Stomach (tissue), 9 donors: ENCODE results near the gene CACFD1. TPM values are rescaled to one million over a fixed set of nuclear protein-coding genes. Genes with fewer than 3 reads are reported as not detected.

Experiments
- DNase-seq, 2 donors: peaks; one replicate each; pipeline versions ENCODE4 v3.0.0 to v3.0.0-alpha.2; 2013 to 2019
- H3K27ac ChIP-seq, 5 donors: fragments of 200-600 bp in 4 of 5; sonication (generic) in 4 of 5; one replicate each; pipeline ENCODE4 v1.5.1; 2013 to 2019; ENCODE audit warnings: mild to moderate bottlenecking in 1 of 5, moderate library complexity in 1 of 5
- H3K27me3 ChIP-seq, 3 donors: fragments of 200-600 bp; sonication (generic); one replicate each; pipeline ENCODE4 v1.5.1; 2017 to 2019; ENCODE audit warnings: mixed run types in 1 of 3
- H3K36me3 ChIP-seq, 4 donors: fragments of 200-600 bp; sonication (generic); 1 replicate in 3 of 4; 2 replicates in 1 of 4; pipeline ENCODE4 v1.5.1; 2016 to 2019
- H3K4me1 ChIP-seq, 4 donors: fragments of 200-600 bp; sonication (generic); one replicate each; pipeline ENCODE4 v1.5.1; 2016 to 2019
- H3K4me3 ChIP-seq, 4 donors: fragments of 200-600 bp; sonication (generic) in 3 of 4; one replicate each; pipeline ENCODE4 v1.5.1; 2016 to 2019; ENCODE audit warnings: mild to moderate bottlenecking in 1 of 4
- H3K9me3 ChIP-seq, 4 donors: fragments of 200-600 bp; sonication (generic); one replicate each; pipeline ENCODE4 v1.5.1; 2016 to 2019
- CTCF ChIP-seq, 7 experiments: fragments of 450-650 bp in 4 of 7; fragments of 200-600 bp in 3 of 7; sonication (generic) in 3 of 7; IDR thresholded peaks; one replicate each; pipeline ENCODE4 v1.5.1; 2016 to 2019; ENCODE audit warnings: antibody characterized with exemption in 7 of 7, control low read depth in 2 of 7, mild to moderate bottlenecking in 1 of 7
- EP300 ChIP-seq: sonication (generic); formaldehyde crosslinking; IDR thresholded peaks from one replicate; pipeline ENCODE4 v1.6.1; 2017; ENCODE audit warnings: antibody characterized with exemption
- POLR2A ChIP-seq, 4 donors: fragments of 450-650 bp; IDR thresholded peaks; one replicate each; pipeline ENCODE4 v1.6.1; 2016; ENCODE audit warnings: antibody characterized with exemption in 4 of 4, control low read depth in 2 of 4, mild to moderate bottlenecking in 1 of 4, moderate library complexity in 1 of 4
- POLR2AphosphoS5 ChIP-seq, 3 donors: sonication (generic); formaldehyde crosslinking; IDR thresholded peaks; one replicate each; pipeline ENCODE4 v1.6.1; 2016; ENCODE audit warnings: antibody characterized with exemption in 3 of 3
- WGBS, 5 donors: extraction: QIAGEN DNeasy Blood & Tissue Kit in 3 of 5; methylation state at CpG; one replicate each; pipeline versions ENCODE4 v1.1.5 to v1.1.7; 2013 to 2018; 5-methylcytosine and 5-hydroxymethylcytosine counted together
- intact Hi-C: fragments of 100-400 bp; cut with DNase I; formaldehyde crosslinking; loops from one replicate; pipeline ENCODE4 v1.15.1; 2023; ENCODE audit warnings: low total_unique reads
- polyA plus RNA-seq, 3 donors: library from polyadenylated mRNA; stranded (reverse); fragments of 200-250 nt; gene quantifications; one replicate each; pipeline ENCODE4 v1.2.3, GENCODE V29; 2013
- total RNA-seq, 5 donors: library from RNA; depleted of rRNA; stranded (reverse); fragments of >200 nt; gene quantifications; one replicate each; pipeline versions ENCODE4 v1.1.0 to v1.2.3, GENCODE V29; 2014 to 2016
- donor health status: healthy with polysubstance abuse.
- donor health status: Bipolar disorder and iron deficiency.
- donor health status: healthy.

CACFD1 gene
- total and polyA plus RNA-seq, 8 donors = 11.7 to 74.2 (median 22.5) TPM

- Histone ChIP-seq H3K27ac (no peak overlapping the region), H3K4me1 (peaks cover 0 to 19% (median 15%) of the 10 kb centered on the region in 4 donors), H3K4me3 (no peak overlapping the region), H3K9me3 (no peaks in the 10 kb centered on the region), H3K36me3 (no peaks in the 10 kb centered on the region), H3K27me3 (peaks cover 0 to 15% (median 0%) of the 10 kb centered on the region in 3 donors)
- intact Hi-C loops = no loop called here
- no peak for DNase-seq
- no peak for TF ChIP-seq EP300
- WGBS, 5 donors = 88 to 94% (median 91%) methylated on average over 13 to 17 of the region's 17 CpGs
Measured at GRCh38 chr9:133515615-133516255, 56.0 kb downstream of the CACFD1 start.

DNA sequence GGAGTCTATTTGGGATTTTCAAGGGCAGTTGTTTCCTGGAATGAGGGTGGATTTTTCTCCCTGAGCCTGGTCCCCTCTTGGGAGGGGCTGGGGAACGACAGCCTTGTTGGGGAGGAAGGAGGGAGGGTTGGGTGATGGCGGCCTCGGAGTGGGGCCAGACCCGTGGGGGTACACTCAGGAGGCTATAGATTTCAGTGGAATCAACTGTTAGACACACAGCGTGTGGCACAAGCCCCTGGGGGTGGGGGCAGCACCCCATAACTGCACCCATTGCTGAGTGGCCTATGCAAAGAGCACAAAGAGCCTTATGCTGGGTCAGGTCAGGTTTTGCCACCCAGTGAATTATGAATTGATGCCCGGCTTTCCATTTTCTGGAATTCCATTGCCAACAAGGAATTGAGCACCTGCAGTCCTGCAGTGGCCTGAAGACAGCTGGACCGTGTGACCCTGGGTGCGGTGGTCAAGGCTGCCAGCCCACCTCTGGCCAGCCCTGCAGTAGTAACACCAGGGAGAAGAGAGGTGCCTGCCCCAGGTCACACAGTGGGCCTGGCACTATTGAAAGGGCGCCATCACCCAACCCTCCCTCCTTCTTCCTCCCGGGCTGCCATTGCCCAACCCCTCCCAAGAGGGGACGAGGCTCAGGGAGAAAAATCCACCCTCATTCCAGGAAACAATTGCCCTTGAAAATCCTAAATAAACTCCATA is 56.6 kb downstream of the CACFD1 start:
- Histone ChIP-seq H3K4me3 (no peak overlapping the region), H3K4me1 (peaks cover 0 to 19% (median 15%) of the 10 kb centered on the region in 4 donors), H3K36me3 (no peaks in the 10 kb centered on the region), H3K9me3 (no peaks in the 10 kb centered on the region), H3K27ac (no peak overlapping the region), H3K27me3 (peaks cover 0 to 15% (median 0%) of the 10 kb centered on the region in 3 donors)
- intact Hi-C loops = no loop called here
- DNase-seq = no peak
- WGBS, 5 donors = 75 to 91% (median 81%) methylated on average over 8 to 11 of the region's 11 CpGs
- no peak for TF ChIP-seq EP300
- no peak for TF ChIP-seq POLR2AphosphoS5 (IDR thresholded peaks at IDR 0.05)
- TF ChIP-seq CTCF (IDR thresholded peaks at IDR 0.05) = no peak
- no peak for TF ChIP-seq POLR2A (IDR thresholded peaks at IDR 0.05)

DNA sequence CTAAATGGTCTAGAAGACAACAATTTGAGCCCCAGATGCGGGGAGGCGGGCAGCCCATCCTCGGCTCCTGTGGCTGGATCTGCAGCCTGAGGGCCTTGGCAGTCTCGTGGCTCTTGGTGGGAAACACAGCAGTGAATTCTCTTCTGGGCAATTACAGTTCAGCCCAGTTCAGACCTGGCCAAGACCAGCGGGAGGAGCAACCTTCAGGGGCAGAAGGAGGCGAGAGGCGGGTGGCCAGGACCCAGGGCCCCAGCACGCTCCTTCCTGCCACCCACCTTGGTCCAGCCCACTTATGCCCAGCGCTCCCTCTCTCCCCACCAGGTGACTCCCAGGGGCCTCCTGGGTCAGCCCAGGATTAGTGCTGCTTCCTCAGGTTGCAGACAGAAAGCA is 57.2 kb downstream of the CACFD1 start:
- H3K27ac ChIP-seq = no peak overlapping the region
- no peak for TF ChIP-seq POLR2A (IDR thresholded peaks at IDR 0.05)
- no peak for TF ChIP-seq POLR2AphosphoS5 (IDR thresholded peaks at IDR 0.05)
- TF ChIP-seq CTCF (IDR thresholded peaks at IDR 0.05) = no peak
- TF ChIP-seq EP300 = no peak
- peaks cover 0 to 19% (median 15%) of the 10 kb centered on the region in 4 donors for H3K4me1 ChIP-seq
- H3K36me3 ChIP-seq = no peaks in the 10 kb centered on the region
- no peaks in the 10 kb centered on the region for H3K9me3 ChIP-seq
- peaks cover 0 to 15% (median 0%) of the 10 kb centered on the region in 3 donors for H3K27me3 ChIP-seq
- intact Hi-C loops = no loop called here
- 91 to 96% (median 92%) methylated on average over 9 of the region's 9 CpGs for WGBS, 5 donors
- H3K4me3 ChIP-seq = no peak overlapping the region
- no peak for DNase-seq

- H3K36me3 ChIP-seq = no peaks in the 10 kb centered on the region
- no peak overlapping the region for H3K4me3 ChIP-seq
- intact Hi-C loops = no loop called here
- 73 to 81% (median 79%) methylated on average over 4 to 8 of the region's 8 CpGs for WGBS, 5 donors
- peaks cover 0 to 21% (median 15%) of the 10 kb centered on the region in 4 donors for H3K4me1 ChIP-seq
- no peak overlapping the region for H3K27ac ChIP-seq
- no peak for TF ChIP-seq EP300
- TF ChIP-seq CTCF (IDR thresholded peaks at IDR 0.05) = no peak
- TF ChIP-seq POLR2A (IDR thresholded peaks at IDR 0.05) = no peak
- TF ChIP-seq POLR2AphosphoS5 (IDR thresholded peaks at IDR 0.05) = no peak
- peaks cover 0 to 15% (median 0%) of the 10 kb centered on the region in 3 donors for H3K27me3 ChIP-seq
- H3K9me3 ChIP-seq = no peaks in the 10 kb centered on the region
- DNase-seq = no peak
Measured at GRCh38 chr9:133517711-133518110, 57.9 kb downstream of the CACFD1 start.
